ENCODE data around the gene LDLRAD4.

GRCh38 chr18:13611601-13612195 lies 393.1 kb downstream of the LDLRAD4 start:
- TF ChIP-seq CTCF (IDR thresholded peaks at IDR 0.05) (no peak), EP300 (IDR thresholded peaks at IDR 0.05) (no peak), POLR2A (IDR thresholded peaks at IDR 0.05) (no peak)

Measured in tibial nerve (tissue), 4 donors.